ENCODE data around the gene AP1B1.

DNA sequence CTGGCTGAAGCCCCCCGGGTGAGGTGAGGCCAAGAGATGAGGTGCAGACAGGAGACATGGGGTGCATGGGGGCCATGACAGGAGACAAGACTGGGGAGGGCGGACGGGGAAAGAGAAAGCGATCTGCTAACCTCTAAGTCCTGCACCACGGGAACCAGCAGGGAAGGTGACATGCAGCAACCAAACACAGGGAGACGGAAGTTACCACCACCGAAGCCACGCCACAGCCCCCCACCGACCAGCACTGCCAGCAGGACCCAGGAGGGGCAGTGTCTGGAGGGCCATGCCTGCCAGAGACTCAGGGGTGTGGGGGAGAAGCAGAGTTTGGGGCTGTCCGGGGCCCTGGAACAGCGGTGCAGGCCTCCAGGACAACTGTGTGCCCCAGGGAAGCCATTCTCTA, 58.8 kb downstream of the AP1B1 start:
- TF ChIP-seq YY1 (IDR thresholded peaks at IDR 0.05; ENCODE audit: insufficient read depth, insufficient read length) (no peak), ZNF274 (IDR thresholded peaks at IDR 0.05; ENCODE audit: low read depth, low read length) (no peak)

Measured in NT2/D1 (cell line).